Measurements from ENCODE around the gene NNT. TPM values are rescaled to one million over a fixed set of nuclear protein-coding genes. Genes with fewer than 3 reads are reported as not detected.

NNT gene
- total and polyA plus RNA-seq, 9 of the 15 experiments (the other 6 are each of a cell fraction or from before 2014, with no cell fraction given) = 21.9 to 68.6 (median 42.2) TPM

DNA sequence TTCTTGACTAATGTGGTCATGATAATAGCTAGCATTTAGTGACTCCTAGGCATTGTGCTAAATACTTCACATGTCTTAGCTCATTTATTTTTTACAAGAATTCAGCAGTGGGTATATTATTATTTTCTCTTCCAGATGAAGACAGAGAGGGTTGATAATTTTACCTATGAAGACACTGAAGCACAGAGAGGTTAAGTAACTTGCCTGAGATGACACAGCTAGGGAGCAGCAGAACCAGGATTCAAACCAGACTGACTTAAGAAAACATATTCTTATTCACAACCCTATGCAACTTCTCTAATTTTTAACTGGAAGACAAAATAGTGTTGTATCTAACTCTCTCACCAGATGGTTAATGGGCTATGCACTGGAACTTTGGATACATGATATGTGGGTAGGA lies 44.8 kb downstream of the NNT start:
- Histone ChIP-seq H3K9me1 (ENCODE audit: control insufficient read depth, insufficient read depth, low read length) (no peaks in the 10 kb centered on the region), H3K4me1 (replicated peaks in 1 of 2; ENCODE audit: control insufficient read depth in 2 of 2, insufficient read depth in 2 of 2, low read length in 2 of 2) (no peaks in the 10 kb centered on the region), H4K20me1 (replicated peaks; ENCODE audit: control insufficient read depth, insufficient read depth, low read length) (no peaks in the 10 kb centered on the region), H3K9ac (ENCODE audit: insufficient read depth in 1 of 2, low read depth in 2 of 2, low read length in 2 of 2) (no peak overlapping the region), H3K9me3 (replicated peaks; ENCODE audit: control insufficient read depth, insufficient read depth, low read depth, low read length) (no peaks in the 10 kb centered on the region), H3K4me3 (no peak overlapping the region), H3K79me2 (ENCODE audit: control insufficient read depth, insufficient read depth, low read length) (no peaks in the 10 kb centered on the region), H3K27ac (ENCODE audit: extremely low read depth, low read depth, low read length) (no peak overlapping the region), H3K27me3 (ENCODE audit: control insufficient read depth in 2 of 2, insufficient read depth in 2 of 2, low read length in 2 of 2) (no peaks in the 10 kb centered on the region), H3K4me2 (ENCODE audit: insufficient read depth, low read length) (no peak overlapping the region), H2AFZ (ENCODE audit: low read depth, low read length) (no peak overlapping the region), H3K36me3 (ENCODE audit: control insufficient read depth, insufficient read depth, low read length) (peaks cover 67% of the 10 kb centered on the region; the same call in 2 of the 3 replicates)
- in situ Hi-C loops (cut with MboI) (no loop called here), intact Hi-C loops (cut with micrococcal nuclease) (no loop called here)
- BruUV-seq (replicated peaks) = no TSS peak
- FAIRE-seq = no peak
- CTCF ChIA-PET (ENCODE audit: low intra/inter-chr PET ratio) = no interaction called here
- POLR2A ChIA-PET = no interaction called here
- TF ChIP-seq, protein P1, sequence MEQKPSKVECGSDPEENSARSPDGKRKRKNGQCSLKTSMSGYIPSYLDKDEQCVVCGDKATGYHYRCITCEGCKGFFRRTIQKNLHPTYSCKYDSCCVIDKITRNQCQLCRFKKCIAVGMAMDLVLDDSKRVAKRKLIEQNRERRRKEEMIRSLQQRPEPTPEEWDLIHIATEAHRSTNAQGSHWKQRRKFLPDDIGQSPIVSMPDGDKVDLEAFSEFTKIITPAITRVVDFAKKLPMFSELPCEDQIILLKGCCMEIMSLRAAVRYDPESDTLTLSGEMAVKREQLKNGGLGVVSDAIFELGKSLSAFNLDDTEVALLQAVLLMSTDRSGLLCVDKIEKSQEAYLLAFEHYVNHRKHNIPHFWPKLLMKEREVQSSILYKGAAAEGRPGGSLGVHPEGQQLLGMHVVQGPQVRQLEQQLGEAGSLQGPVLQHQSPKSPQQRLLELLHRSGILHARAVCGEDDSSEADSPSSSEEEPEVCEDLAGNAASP (IDR thresholded peaks at IDR 0.05) = no peak
- TF ChIP-seq, protein P2, sequence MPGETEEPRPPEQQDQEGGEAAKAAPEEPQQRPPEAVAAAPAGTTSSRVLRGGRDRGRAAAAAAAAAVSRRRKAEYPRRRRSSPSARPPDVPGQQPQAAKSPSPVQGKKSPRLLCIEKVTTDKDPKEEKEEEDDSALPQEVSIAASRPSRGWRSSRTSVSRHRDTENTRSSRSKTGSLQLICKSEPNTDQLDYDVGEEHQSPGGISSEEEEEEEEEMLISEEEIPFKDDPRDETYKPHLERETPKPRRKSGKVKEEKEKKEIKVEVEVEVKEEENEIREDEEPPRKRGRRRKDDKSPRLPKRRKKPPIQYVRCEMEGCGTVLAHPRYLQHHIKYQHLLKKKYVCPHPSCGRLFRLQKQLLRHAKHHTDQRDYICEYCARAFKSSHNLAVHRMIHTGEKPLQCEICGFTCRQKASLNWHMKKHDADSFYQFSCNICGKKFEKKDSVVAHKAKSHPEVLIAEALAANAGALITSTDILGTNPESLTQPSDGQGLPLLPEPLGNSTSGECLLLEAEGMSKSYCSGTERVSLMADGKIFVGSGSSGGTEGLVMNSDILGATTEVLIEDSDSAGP (CRISPR knock-in tag; IDR thresholded peaks at IDR 0.05) = no peak
- TF ChIP-seq PHF21A (IDR thresholded peaks at IDR 0.05; ENCODE audit: borderline replicate concordance, low read depth) (no peak), YY1 (IDR thresholded peaks at IDR 0.05; ENCODE audit: borderline replicate concordance in 1 of 3, control insufficient read depth in 1 of 3, extremely low read depth in 1 of 3, insufficient read depth in 3 of 3, insufficient read length in 1 of 3, insufficient replicate concordance in 2 of 3, low read depth in 1 of 3, low read length in 2 of 3) (no peak), KDM1A (IDR thresholded peaks at IDR 0.05) (no peak), ZFP36 (IDR thresholded peaks at IDR 0.05; ENCODE audit: low read depth, low read length, partially characterized antibody) (peak; percentile 49), KLF13 (tag; IDR thresholded peaks at IDR 0.05; ENCODE audit: borderline replicate concordance, low read depth) (no peak), RBM25 (IDR thresholded peaks at IDR 0.05; ENCODE audit: low read depth, low read length, severe bottlenecking) (peak; percentile 84), SIN3A (IDR thresholded peaks at IDR 0.05; ENCODE audit: borderline replicate concordance in 2 of 2, control insufficient read depth in 1 of 2, low read depth in 2 of 2, low read length in 2 of 2) (no peak)
- no peak for DNase-seq (ENCODE audit: extremely low read depth in 1 of 4, low spot score in 3 of 4)
- ATAC-seq = no peak

Data from K562 (cell line).